GM19099 (cell line): Measurements from ENCODE around the gene LANCL3.

Experiments
- POLR2A ChIP-seq: IDR thresholded peaks from 3 replicates; pipeline ENCODE4 v1.6.1; 2011; ENCODE audit warnings: low read depth; ENCODE audit not compliant: insufficient read length; ENCODE audit errors: extremely low read depth

The LANCL3 gene

GRCh38 chrX:37676811-37677210 is 105.3 kb downstream of the LANCL3 start:
- TF ChIP-seq POLR2A = no peak

- TF ChIP-seq POLR2A = no peak
These were observed 105.8 kb downstream of the LANCL3 start for GRCh38 chrX:37677243-37677642.

DNA sequence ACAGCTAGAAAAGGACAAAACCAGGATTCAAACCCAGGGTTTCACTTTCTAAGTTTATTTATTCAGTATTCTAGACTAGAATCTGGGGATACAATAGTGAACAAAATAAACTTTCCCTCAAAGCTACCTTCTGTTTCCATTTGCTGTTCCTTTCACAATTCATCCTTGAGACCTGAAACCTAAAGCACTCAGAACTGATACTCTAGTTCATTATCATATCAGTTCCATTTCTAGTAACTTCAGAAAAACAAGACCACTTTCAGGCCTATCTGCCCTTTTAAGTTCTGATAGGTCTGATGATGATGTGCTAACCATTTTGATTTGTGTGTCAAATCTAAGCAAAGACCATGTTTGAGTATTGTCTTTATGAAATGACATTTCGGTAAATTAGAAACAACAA is 106.3 kb downstream of the LANCL3 start:
- no peak for TF ChIP-seq POLR2A

DNA sequence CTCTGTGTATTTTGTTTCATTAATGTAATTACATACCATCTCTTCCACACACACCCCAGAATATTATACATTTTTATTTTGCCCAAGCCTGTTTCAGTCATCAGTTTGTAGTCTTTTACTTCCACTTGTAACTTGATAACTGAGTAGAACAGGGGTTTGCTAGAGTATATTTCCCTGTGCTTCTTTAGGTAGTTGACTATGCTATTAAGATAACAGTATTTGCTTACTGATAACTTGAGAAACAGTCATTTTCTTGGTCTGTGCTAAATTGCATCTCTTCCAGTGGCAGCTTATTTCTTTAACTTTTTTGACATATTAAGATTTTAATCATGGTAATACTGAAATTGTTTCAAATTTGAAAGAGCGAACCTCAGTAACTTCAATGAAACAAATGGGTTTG is 107.1 kb downstream of the LANCL3 start:
- TF ChIP-seq POLR2A = no peak

- no peak for TF ChIP-seq POLR2A
These were observed 107.8 kb downstream of the LANCL3 start for GRCh38 chrX:37679230-37679629.

- TF ChIP-seq POLR2A = no peak
These were observed 108.4 kb downstream of the LANCL3 start for GRCh38 chrX:37679888-37680287.

- no peak for TF ChIP-seq POLR2A
These were observed 113.0 kb downstream of the LANCL3 start for GRCh38 chrX:37684426-37684825.

DNA sequence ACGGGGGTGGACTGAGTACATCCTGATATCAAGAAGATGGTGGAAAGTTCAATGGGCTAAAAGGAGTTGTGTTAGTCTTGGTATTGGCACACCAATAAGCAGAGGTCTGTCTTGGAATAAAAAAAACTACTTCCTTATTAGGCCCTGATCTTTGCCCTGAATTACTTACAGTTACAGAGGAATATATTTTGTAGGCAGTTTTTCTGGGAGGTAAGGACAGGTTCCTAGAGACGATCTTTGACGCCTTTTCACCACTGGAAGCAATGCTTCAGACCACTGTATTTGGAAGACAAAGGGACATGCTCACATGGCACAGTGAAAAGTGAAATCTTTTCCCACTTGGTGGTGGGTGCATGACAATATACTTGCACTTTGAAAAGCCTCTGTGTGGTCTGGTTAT is 113.5 kb downstream of the LANCL3 start:
- no peak for TF ChIP-seq POLR2A

GRCh38 chrX:37685381-37686359 is 114.2 kb downstream of the LANCL3 start, which contains the start of gene XK:
Gene XK, plus strand, starts transcription at chrX:37685791. Its CDS starts 171 bp downstream, at chrX:37685962.
- no peak for TF ChIP-seq POLR2A

DNA sequence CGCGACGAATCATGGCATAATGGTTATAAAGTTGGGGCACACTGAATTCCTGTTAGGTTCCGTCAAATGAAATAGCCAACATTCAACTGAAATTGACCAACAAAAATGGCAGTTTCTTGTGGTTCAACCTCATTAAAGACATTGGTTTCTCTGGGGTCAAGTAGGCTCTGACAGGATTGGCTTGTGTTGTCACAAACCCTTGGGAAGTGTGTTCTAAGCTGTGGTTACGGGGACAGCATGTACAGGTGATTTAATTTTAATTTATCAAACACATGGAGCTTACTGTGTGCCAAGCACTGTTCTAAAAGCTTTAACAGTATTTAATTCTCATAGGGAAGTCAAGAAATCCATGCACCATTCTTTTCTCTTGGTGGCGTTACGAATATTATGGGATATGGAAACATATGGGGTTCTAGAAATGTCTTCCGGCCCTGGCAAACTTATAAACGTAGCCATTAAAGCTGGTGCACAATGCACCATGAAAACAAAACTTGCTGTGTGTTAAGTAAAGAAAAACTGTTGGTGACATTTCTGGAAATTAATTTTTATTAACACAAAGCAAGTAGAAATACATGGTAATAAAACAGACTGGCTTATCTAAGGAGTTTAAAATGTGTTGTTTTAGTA is 115.0 kb downstream of the LANCL3 start:
- no peak for TF ChIP-seq POLR2A

DNA sequence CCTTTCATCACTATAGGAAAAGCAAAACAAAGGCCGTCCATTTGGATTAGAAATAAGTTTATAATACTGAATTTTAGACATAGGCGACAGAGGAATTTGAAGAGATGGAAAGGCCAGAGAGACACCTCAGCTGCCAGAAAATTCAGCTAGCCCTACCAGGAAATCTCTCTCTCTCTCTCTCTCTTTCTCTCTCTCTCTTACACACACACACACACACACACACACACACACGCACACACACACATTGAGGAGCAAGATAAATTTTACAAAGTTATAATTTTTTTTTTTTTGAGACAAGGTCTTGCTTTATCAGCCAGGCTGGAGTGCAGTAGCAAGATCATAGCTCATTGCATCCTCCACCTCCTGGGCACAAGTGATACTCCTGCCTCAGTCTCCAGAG is 115.5 kb downstream of the LANCL3 start:
- TF ChIP-seq POLR2A = no peak

DNA sequence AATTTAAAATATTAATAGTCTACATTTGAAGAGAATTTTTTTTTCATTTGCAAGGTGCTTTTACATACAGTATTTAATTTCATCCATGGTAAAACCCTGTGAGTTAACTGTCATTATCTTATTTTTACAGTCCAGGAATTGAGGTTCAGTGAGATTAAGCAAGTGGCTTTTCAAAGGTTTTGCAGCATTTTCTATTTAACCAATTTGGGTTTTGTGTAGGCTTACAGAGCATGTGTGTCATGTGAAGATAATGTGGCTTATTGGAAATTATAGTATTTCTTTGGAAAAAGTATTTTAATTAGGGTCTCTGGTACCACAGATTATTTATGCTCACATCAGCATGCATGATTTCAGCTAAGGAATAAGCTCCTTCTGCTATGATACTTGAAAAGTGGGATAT is 118.7 kb downstream of the LANCL3 start:
- TF ChIP-seq POLR2A = no peak

GRCh38 chrX:37692918-37693317 is 121.5 kb downstream of the LANCL3 start:
- TF ChIP-seq POLR2A = no peak

DNA sequence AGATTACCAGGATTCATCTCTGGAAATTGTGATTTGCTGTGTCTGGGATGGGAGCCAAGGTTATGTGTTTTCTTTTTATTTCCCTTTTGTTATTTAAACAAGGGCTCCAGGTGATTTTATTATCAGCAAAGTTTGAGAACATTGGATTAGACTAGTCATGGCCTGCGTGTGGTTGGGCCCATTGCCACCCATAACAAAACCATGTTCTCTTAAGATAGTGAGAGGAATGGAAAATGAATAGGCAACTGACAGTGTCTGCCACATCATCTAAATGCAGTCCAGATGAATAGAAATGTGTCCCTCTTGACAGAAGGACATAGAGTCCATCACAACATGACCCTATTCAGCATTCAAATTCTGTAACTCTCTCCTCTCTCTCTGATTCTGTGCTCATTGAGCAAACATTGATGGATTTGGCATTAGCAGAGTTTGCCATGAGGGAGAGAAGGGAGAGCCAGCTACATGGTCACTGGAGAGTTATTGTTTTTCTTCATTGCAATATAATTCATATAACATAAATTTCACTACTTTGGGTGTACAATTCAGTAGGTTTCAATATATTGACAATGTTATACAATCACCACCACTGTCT is 125.8 kb downstream of the LANCL3 start:
- TF ChIP-seq POLR2A = no peak

GRCh38 chrX:37701588-37701987 is 130.1 kb downstream of the LANCL3 start:
- no peak for TF ChIP-seq POLR2A

DNA sequence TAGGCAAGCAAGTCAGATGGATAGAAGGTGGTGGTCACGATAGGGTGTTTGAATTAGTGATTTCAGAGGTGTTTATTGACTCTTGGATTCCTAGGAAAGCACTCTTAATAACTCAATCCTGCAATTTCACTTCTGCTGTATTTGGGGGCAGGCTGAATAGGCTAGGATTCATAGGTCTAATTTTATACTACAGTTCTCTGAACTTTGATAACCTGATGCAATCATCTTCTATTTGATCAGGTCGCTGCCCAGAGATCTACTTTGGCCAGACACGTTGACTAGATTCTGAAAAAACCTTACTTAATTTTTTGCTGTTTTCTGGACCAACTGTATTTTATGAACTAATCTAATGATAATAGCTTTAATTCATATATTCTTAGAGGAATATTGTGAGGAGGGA is 140.5 kb downstream of the LANCL3 start:
- no peak for TF ChIP-seq POLR2A
